Stimulated activated CD4-positive, alpha-beta T cell treated with anti-CD3 and anti-CD28 coated beads, Interleukin-2, amount 100 ng/mL, for 24 hours (primary cell): Measurements from ENCODE around the gene VSTM2L.

Experiments used
- DNase-seq, 2 donors: peaks; one replicate each; pipeline ENCODE4 v3.0.0-alpha.2; 2020

VSTM2L gene

GRCh38 chr20:37971561-37972127, 68.7 kb downstream of the VSTM2L start:
- DNase-seq = no peak

- no peak for DNase-seq
Observed at GRCh38 chr20:37972256-37973058, 69.5 kb downstream of the VSTM2L start.

- DNase-seq = no peak
Observed at GRCh38 chr20:37973059-37973910, 70.4 kb downstream of the VSTM2L start.

- no peak for DNase-seq
Observed at GRCh38 chr20:37976887-37977286, 74.0 kb downstream of the VSTM2L start.

- DNase-seq = no peak
Observed at GRCh38 chr20:37977338-37977737, 74.4 kb downstream of the VSTM2L start.

GRCh38 chr20:37977786-37978185, 74.9 kb downstream of the VSTM2L start:
- no peak for DNase-seq

- no peak for DNase-seq
Observed at GRCh38 chr20:37979021-37979985, 76.4 kb downstream of the VSTM2L start.

- DNase-seq = no peak
Observed at GRCh38 chr20:37980383-37980782, 77.5 kb downstream of the VSTM2L start.

GRCh38 chr20:37980876-37981275, 77.9 kb downstream of the VSTM2L start:
- no peak for DNase-seq

- DNase-seq = no peak
Observed at GRCh38 chr20:37981568-37981967, 78.6 kb downstream of the VSTM2L start.

- DNase-seq = no peak
Observed at GRCh38 chr20:37983286-37983685, 80.4 kb downstream of the VSTM2L start.

- no peak for DNase-seq
Observed at GRCh38 chr20:37984018-37984785, 81.3 kb downstream of the VSTM2L start.

- DNase-seq = no peak
Observed at GRCh38 chr20:37986044-37986858, 83.3 kb downstream of the VSTM2L start.

GRCh38 chr20:37986873-37987601, 84.1 kb downstream of the VSTM2L start:
- no peak for DNase-seq

- no peak for DNase-seq
Observed at GRCh38 chr20:37987602-37988290, 84.8 kb downstream of the VSTM2L start.

GRCh38 chr20:37988306-37988954, 85.5 kb downstream of the VSTM2L start:
- no peak for DNase-seq

GRCh38 chr20:37989601-37990295, 86.8 kb downstream of the VSTM2L start:
- DNase-seq = no peak

GRCh38 chr20:37990571-37991151, 87.7 kb downstream of the VSTM2L start:
- DNase-seq = peak; percentile 40 to 52
